ENCODE data around the gene CCDC90B. TPM values are rescaled to one million over a fixed set of nuclear protein-coding genes. Genes with fewer than 3 reads are reported as not detected.

The CCDC90B gene
- total and polyA plus RNA-seq, 2 of the 13 experiments (the other 11 are each of a cell fraction or from before 2014, with no cell fraction given): 17.1 to 46.1 TPM

DNA sequence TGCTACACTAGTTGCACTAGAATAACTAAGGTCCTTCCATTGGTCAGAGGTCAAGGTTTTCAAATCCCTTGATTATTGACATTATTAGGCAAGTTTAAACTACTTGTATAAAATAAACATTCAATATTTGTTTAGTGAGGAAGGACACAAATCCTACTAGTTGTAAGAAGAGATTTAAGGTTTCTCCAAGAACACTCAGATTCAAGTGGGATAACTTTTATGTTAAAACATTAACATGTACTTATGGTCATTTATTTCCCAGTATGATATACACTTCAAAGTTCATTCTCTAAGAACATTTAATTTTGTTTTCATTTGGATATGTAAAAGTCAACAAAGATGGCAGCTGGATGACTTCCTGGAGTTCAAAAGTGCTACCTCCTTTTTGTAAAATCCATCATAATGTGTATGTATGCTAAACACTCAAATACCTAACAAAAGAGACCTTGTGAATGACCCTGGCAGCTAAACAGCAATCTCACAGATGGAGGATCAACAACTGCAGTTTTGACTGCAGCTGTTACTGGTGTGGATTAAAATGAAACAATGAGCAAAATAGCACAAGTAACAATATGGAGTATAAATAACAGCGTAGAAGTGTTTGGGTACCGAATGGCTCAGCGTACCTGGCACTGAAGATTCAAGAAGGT is 1.5 kb downstream of the CCDC90B start (continued):
- TF ChIP-seq, protein P1, sequence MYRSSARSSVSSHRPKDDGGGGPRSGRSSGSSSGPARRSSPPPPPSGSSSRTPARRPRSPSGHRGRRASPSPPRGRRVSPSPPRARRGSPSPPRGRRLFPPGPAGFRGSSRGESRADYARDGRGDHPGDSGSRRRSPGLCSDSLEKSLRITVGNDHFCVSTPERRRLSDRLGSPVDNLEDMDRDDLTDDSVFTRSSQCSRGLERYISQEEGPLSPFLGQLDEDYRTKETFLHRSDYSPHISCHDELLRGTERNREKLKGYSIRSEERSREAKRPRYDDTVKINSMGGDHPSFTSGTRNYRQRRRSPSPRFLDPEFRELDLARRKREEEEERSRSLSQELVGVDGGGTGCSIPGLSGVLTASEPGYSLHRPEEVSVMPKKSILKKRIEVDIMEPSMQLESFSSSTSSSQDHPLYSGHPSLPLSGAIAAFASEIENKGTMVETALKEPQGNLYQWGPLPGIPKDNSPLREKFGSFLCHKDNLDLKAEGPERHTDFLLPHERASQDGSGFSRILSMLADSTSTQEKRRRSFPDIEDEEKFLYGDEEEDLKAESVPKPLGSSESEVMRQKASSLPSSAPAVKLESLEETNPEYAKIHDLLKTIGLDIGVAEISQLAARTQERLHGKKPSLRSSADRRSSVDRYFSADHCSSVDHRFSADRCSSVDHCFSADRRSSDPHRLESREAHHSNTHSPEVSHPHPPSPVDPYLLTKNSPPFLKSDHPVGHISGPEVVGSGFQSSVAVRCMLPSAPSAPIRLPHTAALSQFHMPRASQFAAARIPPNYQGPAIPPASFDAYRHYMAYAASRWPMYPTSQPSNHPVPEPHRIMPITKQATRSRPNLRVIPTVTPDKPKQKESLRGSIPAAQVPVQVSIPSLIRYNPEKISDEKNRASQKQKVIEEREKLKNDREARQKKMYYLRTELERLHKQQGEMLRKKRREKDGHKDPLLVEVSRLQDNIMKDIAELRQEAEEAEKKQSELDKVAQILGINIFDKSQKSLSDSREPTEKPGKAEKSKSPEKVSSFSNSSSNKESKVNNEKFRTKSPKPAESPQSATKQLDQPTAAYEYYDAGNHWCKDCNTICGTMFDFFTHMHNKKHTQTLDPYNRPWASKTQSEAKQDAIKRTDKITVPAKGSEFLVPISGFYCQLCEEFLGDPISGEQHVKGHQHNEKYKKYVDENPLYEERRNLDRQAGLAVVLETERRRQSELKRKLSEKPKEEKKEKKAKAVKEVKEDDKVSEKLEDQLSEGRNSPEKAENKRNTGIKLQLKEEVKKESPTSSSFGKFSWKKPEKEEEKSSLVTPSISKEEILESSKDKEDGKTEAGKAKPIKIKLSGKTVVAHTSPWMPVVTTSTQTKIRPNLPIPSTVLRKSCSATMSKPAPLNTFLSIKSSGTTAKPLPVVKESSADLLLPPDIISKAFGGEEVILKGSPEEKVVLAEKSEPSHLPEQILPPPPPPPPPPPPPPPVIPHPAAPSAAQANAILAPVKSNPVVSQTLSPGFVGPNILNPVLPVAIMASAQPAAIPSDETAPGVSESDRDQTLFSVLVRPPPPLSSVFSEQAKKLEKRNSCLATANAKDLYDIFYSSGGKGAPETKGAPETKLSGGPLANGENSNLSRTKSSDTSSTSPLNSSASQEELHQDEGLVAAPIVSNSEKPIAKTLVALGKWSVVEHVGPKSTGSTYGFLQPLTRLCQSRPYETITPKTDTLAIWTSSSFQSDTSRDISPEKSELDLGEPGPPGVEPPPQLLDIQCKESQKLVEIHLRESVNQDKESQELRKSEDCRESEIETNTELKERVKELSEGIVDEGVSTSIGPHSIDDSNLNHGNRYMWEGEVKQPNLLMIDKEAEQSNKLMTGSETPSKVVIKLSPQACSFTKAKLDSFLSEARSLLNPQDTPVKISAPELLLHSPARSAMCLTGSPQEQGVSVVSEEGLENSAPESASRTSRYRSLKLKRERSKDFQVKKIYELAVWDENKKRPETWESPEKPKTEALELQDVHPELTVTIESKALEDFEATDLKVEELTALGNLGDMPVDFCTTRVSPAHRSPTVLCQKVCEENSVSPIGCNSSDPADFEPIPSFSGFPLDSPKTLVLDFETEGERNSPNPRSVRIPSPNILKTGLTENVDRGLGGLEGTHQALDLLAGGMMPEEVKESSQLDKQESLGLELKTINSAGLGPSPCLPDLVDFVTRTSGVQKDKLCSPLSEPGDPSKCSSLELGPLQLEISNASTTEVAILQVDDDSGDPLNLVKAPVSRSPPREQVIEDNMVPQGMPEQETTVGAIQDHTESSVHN (CRISPR knock-in tag; IDR thresholded peaks at IDR 0.05): no peak
- TF ChIP-seq NR2C2 (CRISPR knock-in tag; IDR thresholded peaks at IDR 0.05; ENCODE audit: borderline replicate concordance) (peak; percentile 38; the same call in 1 of the 2 replicates), ZBTB40 (IDR thresholded peaks at IDR 0.05) (no peak), ZBTB40 (CRISPR knock-in tag; IDR thresholded peaks at IDR 0.05) (no peak), GFI1 (CRISPR knock-in tag; IDR thresholded peaks at IDR 0.05; ENCODE audit: borderline replicate concordance) (peak; percentile 97), RXRB (CRISPR knock-in tag; IDR thresholded peaks at IDR 0.05; ENCODE audit: borderline replicate concordance) (peak; percentile 67; the same call in 1 of the 2 replicates), ZBTB26 (CRISPR knock-in tag; IDR thresholded peaks at IDR 0.05; ENCODE audit: borderline replicate concordance) (no peak), MBNL3 (CRISPR knock-in tag; conservative IDR thresholded peaks at IDR 0.05) (no peak), PRMT3 (CRISPR knock-in tag; IDR thresholded peaks at IDR 0.05; ENCODE audit: borderline replicate concordance, low read depth) (no peak)

Measured in HepG2 (cell line).